Measurements from ENCODE around the gene C3orf20. TPM values are rescaled to one million over a fixed set of nuclear protein-coding genes. Genes with fewer than 3 reads are reported as not detected.

C3orf20 gene
- total RNA-seq, 1 donor from 2014 or later = 0.13 TPM

- no peak overlapping the region for H3K4me3 ChIP-seq (ENCODE audit: low read depth, low read length)
- H3K27me3 ChIP-seq (ENCODE audit: control insufficient read depth, insufficient read depth, low read length) = peaks cover 13% of the 10 kb centered on the region
- no peaks in the 10 kb centered on the region for H3K36me3 ChIP-seq (ENCODE audit: control insufficient read depth, insufficient read depth, low read length)
- TF ChIP-seq, protein P1, sequence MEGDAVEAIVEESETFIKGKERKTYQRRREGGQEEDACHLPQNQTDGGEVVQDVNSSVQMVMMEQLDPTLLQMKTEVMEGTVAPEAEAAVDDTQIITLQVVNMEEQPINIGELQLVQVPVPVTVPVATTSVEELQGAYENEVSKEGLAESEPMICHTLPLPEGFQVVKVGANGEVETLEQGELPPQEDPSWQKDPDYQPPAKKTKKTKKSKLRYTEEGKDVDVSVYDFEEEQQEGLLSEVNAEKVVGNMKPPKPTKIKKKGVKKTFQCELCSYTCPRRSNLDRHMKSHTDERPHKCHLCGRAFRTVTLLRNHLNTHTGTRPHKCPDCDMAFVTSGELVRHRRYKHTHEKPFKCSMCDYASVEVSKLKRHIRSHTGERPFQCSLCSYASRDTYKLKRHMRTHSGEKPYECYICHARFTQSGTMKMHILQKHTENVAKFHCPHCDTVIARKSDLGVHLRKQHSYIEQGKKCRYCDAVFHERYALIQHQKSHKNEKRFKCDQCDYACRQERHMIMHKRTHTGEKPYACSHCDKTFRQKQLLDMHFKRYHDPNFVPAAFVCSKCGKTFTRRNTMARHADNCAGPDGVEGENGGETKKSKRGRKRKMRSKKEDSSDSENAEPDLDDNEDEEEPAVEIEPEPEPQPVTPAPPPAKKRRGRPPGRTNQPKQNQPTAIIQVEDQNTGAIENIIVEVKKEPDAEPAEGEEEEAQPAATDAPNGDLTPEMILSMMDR (IDR thresholded peaks at IDR 0.05; ENCODE audit: insufficient read depth, low read length, poor library complexity, severe bottlenecking) = no peak
- DNase-seq (ENCODE audit: low read depth) = no peak
These were observed 114.3 kb downstream of the C3orf20 start for GRCh38 chr3:14789221-14789620.

- no peaks in the 10 kb centered on the region for H3K36me3 ChIP-seq (ENCODE audit: control insufficient read depth, insufficient read depth, low read length)
- no peak for DNase-seq (ENCODE audit: low read depth)
- TF ChIP-seq, protein P1 (IDR thresholded peaks at IDR 0.05; ENCODE audit: insufficient read depth, low read length, poor library complexity, severe bottlenecking) = no peak
- no peak overlapping the region for H3K4me3 ChIP-seq (ENCODE audit: low read depth, low read length)
- peaks cover 16% of the 10 kb centered on the region for H3K27me3 ChIP-seq (ENCODE audit: control insufficient read depth, insufficient read depth, low read length)
These were observed 114.8 kb downstream of the C3orf20 start for GRCh38 chr3:14789640-14790285.

DNA sequence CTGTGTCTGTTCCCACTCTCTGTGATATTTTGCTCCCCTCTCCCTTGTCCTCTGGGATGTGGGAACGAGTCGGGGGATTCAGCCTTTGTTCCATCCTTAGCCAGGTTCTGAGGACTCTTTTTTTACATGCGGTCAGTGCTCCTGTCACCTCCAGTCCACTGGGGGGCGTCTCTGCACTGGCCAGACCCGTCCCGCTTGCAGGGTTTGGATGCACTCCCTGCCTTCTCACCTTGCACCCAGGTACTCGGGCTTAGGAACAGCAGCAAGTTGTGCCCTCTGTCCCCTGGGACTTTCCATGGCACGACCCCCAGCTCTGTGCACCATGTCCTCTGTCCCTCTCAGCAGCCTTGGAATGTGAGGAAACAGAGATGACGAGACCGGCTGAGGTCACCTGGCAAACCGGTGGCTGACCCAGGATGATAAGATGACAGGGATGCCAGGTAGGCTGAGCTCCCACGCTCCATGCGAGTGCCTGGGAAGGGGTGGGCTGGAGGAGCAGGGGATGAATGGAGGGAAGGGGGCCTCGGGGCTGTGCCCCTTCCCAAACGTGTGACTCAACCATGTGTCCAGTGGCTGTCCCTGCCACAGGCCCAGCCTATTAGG lies 116.5 kb downstream of the C3orf20 start:
- no peaks in the 10 kb centered on the region for H3K36me3 ChIP-seq (ENCODE audit: control insufficient read depth, insufficient read depth, low read length)
- TF ChIP-seq, protein P1 (IDR thresholded peaks at IDR 0.05; ENCODE audit: insufficient read depth, low read length, poor library complexity, severe bottlenecking) = peak; percentile 83
- no peak overlapping the region for H3K4me3 ChIP-seq (ENCODE audit: low read depth, low read length)
- H3K27me3 ChIP-seq (ENCODE audit: control insufficient read depth, insufficient read depth, low read length) = peaks cover 17% of the 10 kb centered on the region
- no peak for DNase-seq (ENCODE audit: low read depth)

DNA sequence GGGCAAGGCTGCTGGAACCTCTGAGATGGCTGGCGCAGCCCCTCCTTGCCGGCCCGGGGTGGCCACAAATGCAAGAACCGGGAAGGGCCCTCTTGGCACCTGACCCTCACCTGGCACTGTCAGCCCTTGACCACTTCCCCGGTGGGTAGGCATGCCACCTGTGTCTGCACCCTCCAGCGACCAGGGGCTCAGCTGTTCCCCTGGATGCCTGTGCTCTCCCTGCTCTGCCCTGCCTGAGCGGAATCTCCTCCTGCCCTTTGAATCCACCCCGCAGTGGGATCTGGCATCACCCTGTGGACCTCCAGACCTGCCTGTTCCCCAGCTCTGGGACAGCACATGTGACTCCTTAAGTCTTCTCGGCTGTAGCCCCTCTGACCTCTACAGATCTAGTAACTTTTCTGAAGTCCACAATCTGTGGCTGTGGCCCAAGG lies 117.8 kb downstream of the C3orf20 start:
- Histone ChIP-seq H3K36me3 (ENCODE audit: control insufficient read depth, insufficient read depth, low read length) (no peaks in the 10 kb centered on the region), H3K27me3 (ENCODE audit: control insufficient read depth, insufficient read depth, low read length) (peaks cover 24% of the 10 kb centered on the region), H3K4me3 (ENCODE audit: low read depth, low read length) (no peak overlapping the region)
- TF ChIP-seq, protein P1 (IDR thresholded peaks at IDR 0.05; ENCODE audit: insufficient read depth, low read length, poor library complexity, severe bottlenecking) = no peak
- DNase-seq (ENCODE audit: low read depth) = no peak

GRCh38 chr3:14793126-14793857 lies 118.4 kb downstream of the C3orf20 start:
- TF ChIP-seq, protein P1 (IDR thresholded peaks at IDR 0.05; ENCODE audit: insufficient read depth, low read length, poor library complexity, severe bottlenecking) = no peak
- Histone ChIP-seq H3K4me3 (ENCODE audit: low read depth, low read length) (no peak overlapping the region), H3K36me3 (ENCODE audit: control insufficient read depth, insufficient read depth, low read length) (no peaks in the 10 kb centered on the region), H3K27me3 (ENCODE audit: control insufficient read depth, insufficient read depth, low read length) (peaks cover 29% of the 10 kb centered on the region)
- DNase-seq (ENCODE audit: low read depth) = no peak

Data from kidney epithelial cell (primary cell).